CD14-positive monocyte (primary cell): ENCODE data around the gene DTNB. TPM values are rescaled to one million over a fixed set of nuclear protein-coding genes. Genes with fewer than 3 reads are reported as not detected.

Source experiments
- DNase-seq, 3 donors: peaks; one replicate each; pipeline ENCODE4 v3.0.0-alpha.2; 2011 to 2022
- H2AFZ ChIP-seq: 2 replicates; pipeline ENCODE4 v1.6.0; 2012; ENCODE audit warnings: mild to moderate bottlenecking, low read depth, low read length, inconsistent platforms; ENCODE audit not compliant: insufficient read depth, poor library complexity, severe bottlenecking
- H3K27ac ChIP-seq, 2 donors: 1 replicate in 1 of 2; 2 replicates in 1 of 2; pipeline ENCODE4 v1.5.1; 2012 to 2013; ENCODE audit warnings: low read length in 2 of 2, control low read depth in 1 of 2, inconsistent platforms in 1 of 2, low read depth in 1 of 2, mild to moderate bottlenecking in 1 of 2
- H3K27me3 ChIP-seq, 2 donors: one replicate each; pipeline versions ENCODE4 v1.6.0 to v1.6.1; 2011 to 2013; ENCODE audit warnings: low read length in 2 of 2; ENCODE audit not compliant: control insufficient read depth in 2 of 2, insufficient read depth in 2 of 2
- H3K36me3 ChIP-seq, 2 donors: replicated peaks in 1 of 2; 1 replicate in 1 of 2; 2 replicates in 1 of 2; pipeline versions ENCODE4 v1.5.1 to v1.6.1; 2012 to 2013; ENCODE audit warnings: low read length in 2 of 2, control low read depth in 1 of 2, inconsistent platforms in 1 of 2, mild to moderate bottlenecking in 1 of 2; ENCODE audit not compliant: insufficient read depth in 2 of 2, control insufficient read depth in 1 of 2
- H3K4me1 ChIP-seq, 2 donors: 1 replicate in 1 of 2; 2 replicates in 1 of 2; pipeline versions ENCODE4 v1.5.1 to v1.6.1; 2012 to 2013; ENCODE audit warnings: low read length in 2 of 2, control low read depth in 1 of 2, inconsistent platforms in 1 of 2, mild to moderate bottlenecking in 1 of 2, moderate library complexity in 1 of 2; ENCODE audit not compliant: insufficient read depth in 2 of 2, control insufficient read depth in 1 of 2
- H3K4me2 ChIP-seq: replicated peaks from 2 replicates; pipeline ENCODE3; 2012; ENCODE audit warnings: low read length, moderate library complexity, mild to moderate bottlenecking; ENCODE audit not compliant: poor library complexity, severe bottlenecking; ENCODE audit errors: extremely low read depth
- H3K4me3 ChIP-seq, 3 experiments: fragments of 200-600 bp in 1 of 3; sonication (generic) in 1 of 3; replicated peaks in 1 of 3; 1 replicate in 2 of 3; 2 replicates in 1 of 3; pipeline ENCODE4 v1.5.1; 2011 to 2013; ENCODE audit warnings: low read length in 3 of 3, mild to moderate bottlenecking in 3 of 3, control low read depth in 2 of 3, low read depth in 2 of 3, inconsistent platforms in 1 of 3, moderate library complexity in 1 of 3
- H3K79me2 ChIP-seq: 2 replicates; pipeline ENCODE4 v1.6.0; 2012; ENCODE audit warnings: mild to moderate bottlenecking, control low read depth, inconsistent platforms, low read length, moderate library complexity; ENCODE audit not compliant: insufficient read depth
- H3K9ac ChIP-seq: 2 replicates; pipeline ENCODE4 v1.6.0; 2017; ENCODE audit warnings: low read length, mild to moderate bottlenecking; ENCODE audit not compliant: insufficient read depth, poor library complexity, severe bottlenecking
- H3K9me3 ChIP-seq, 2 donors: replicated peaks in 1 of 2; 1 replicate in 1 of 2; 2 replicates in 1 of 2; pipeline versions ENCODE4 v1.5.1 to v1.6.1; 2012 to 2013; ENCODE audit warnings: low read length in 2 of 2, control low read depth in 1 of 2; ENCODE audit not compliant: control insufficient read depth in 1 of 2, insufficient read depth in 1 of 2
- H4K20me1 ChIP-seq: 2 replicates; pipeline ENCODE4 v1.6.0; 2012; ENCODE audit warnings: mild to moderate bottlenecking, low read length, control low read depth, moderate library complexity; ENCODE audit not compliant: insufficient read depth
- H3K27ac Mint-ChIP-seq, 7 donors: one replicate each; pipeline ENCODE4 v1.8.0; 2020; ENCODE audit warnings: mild to moderate bottlenecking in 7 of 7, mixed read lengths in 7 of 7, moderate library complexity in 6 of 7, inconsistent platforms in 2 of 7
- H3K27me3 Mint-ChIP-seq, 3 donors: one replicate each; pipeline ENCODE4 v1.8.0; 2021 to 2022; ENCODE audit warnings: low read depth in 3 of 3, mild to moderate bottlenecking in 3 of 3, mixed read lengths in 3 of 3, moderate library complexity in 3 of 3, inconsistent platforms in 1 of 3
- H3K36me3 Mint-ChIP-seq, 2 donors: one replicate each; pipeline ENCODE4 v1.8.0; 2020; ENCODE audit warnings: mixed read lengths in 2 of 2, inconsistent platforms in 1 of 2, mild to moderate bottlenecking in 1 of 2
- H3K4me1 Mint-ChIP-seq: one replicate; pipeline ENCODE4 v1.8.0; 2020; ENCODE audit warnings: mild to moderate bottlenecking, mixed read lengths
- H3K4me3 Mint-ChIP-seq, 2 donors: one replicate each; pipeline ENCODE4 v1.8.0; 2020; ENCODE audit warnings: mild to moderate bottlenecking in 2 of 2, mixed read lengths in 2 of 2, moderate library complexity in 1 of 2
- H3K9me3 Mint-ChIP-seq, 7 donors: one replicate each; pipeline ENCODE4 v1.8.0; 2020 to 2022; ENCODE audit warnings: mixed read lengths in 7 of 7, mild to moderate bottlenecking in 6 of 7, moderate library complexity in 6 of 7, inconsistent platforms in 2 of 7
- CTCF ChIP-seq: fragments of 200-600 bp; IDR thresholded peaks from one replicate; pipeline ENCODE4 v1.8.0; 2022; ENCODE audit warnings: antibody characterized with exemption, mild to moderate bottlenecking
- WGBS: methylation state at CpG from one replicate; pipeline ENCODE4 v1.1.5; 2013; ENCODE audit warnings: missing lambda C conversion rate; ENCODE audit not compliant: insufficient coverage; 5-methylcytosine and 5-hydroxymethylcytosine counted together
- intact Hi-C, 2 donors: fragments of 100-400 bp; cut with micrococcal nuclease; formaldehyde crosslinking; loops; one replicate each; pipeline versions ENCODE4 v1.15.0 to v1.15.1; 2023
- polyA plus RNA-seq, 3 donors: library from polyadenylated mRNA; depleted of rRNA in 1 of 3; unstranded in 2 of 3; stranded (reverse) in 1 of 3; fragments of 300-500 nt in 2 of 3; fragments of >200 nt in 1 of 3; fragmentation: Illumina TruSeq in 2 of 3; gene quantifications; 1 replicate in 2 of 3; 2 replicates in 1 of 3; pipeline ENCODE4 v1.2.3, GENCODE V29; 2012 to 2021

Gene DTNB
- polyA plus RNA-seq, 3 donors = 3.0 to 4.2 (median 3.3) TPM

GRCh38 chr2:25570161-25570845 lies 103.1 kb downstream of the DTNB start:
- peaks cover 17% of the 10 kb centered on the region for H3K4me1 Mint-ChIP-seq
- Histone ChIP-seq H3K4me2 (no peak overlapping the region), H3K9ac (no peak overlapping the region), H3K79me2 (no peaks in the 10 kb centered on the region), H3K4me3 (no peak overlapping the region), H4K20me1 (no peaks in the 10 kb centered on the region), H3K4me1 (peaks cover 18 to 19% of the 10 kb centered on the region in 2 donors), H3K36me3 (no peaks in the 10 kb centered on the region), H2AFZ (no peak overlapping the region), H3K27me3 (no peaks in the 10 kb centered on the region), H3K27ac (no peak overlapping the region), H3K9me3 (no peaks in the 10 kb centered on the region)
- intact Hi-C loops = no loop called here
- H3K27me3 Mint-ChIP-seq = peaks cover 0 to 1% (median 0%) of the 10 kb centered on the region in 3 donors
- 100% methylated on average over 1 of the region's 3 CpGs for WGBS
- H3K9me3 Mint-ChIP-seq = no peaks in the 10 kb centered on the region
- no peak for DNase-seq
- TF ChIP-seq CTCF = no peak
- H3K36me3 Mint-ChIP-seq = peaks cover 4 to 6% of the 10 kb centered on the region in 2 donors
- H3K4me3 Mint-ChIP-seq = no peak overlapping the region
- H3K27ac Mint-ChIP-seq = peak overlapping the region in 1 of 7 donors; percentile 12

GRCh38 chr2:25567406-25567805 lies 106.0 kb downstream of the DTNB start:
- Histone ChIP-seq H3K9ac (no peak overlapping the region), H4K20me1 (no peaks in the 10 kb centered on the region), H2AFZ (no peak overlapping the region), H3K4me1 (peaks cover 18 to 19% of the 10 kb centered on the region in 2 donors), H3K27ac (peak overlapping the region in 1 of 2 donors; percentile 78), H3K27me3 (no peaks in the 10 kb centered on the region), H3K79me2 (no peaks in the 10 kb centered on the region), H3K4me2 (peak overlapping the region; percentile 31), H3K36me3 (no peaks in the 10 kb centered on the region), H3K9me3 (no peaks in the 10 kb centered on the region), H3K4me3 (peak overlapping the region in 1 of 3 experiments; percentile 31)
- peak; percentile 78 for TF ChIP-seq CTCF
- no CpG with 5 or more reads among the region's 1 CpG for whole genome bisulfite sequencing
- H3K27ac Mint-ChIP-seq = peak overlapping the region; percentile 87 to 95 (median 92)
- no peaks in the 10 kb centered on the region for H3K36me3 Mint-ChIP-seq
- H3K4me1 Mint-ChIP-seq = peaks cover 13% of the 10 kb centered on the region
- peak; percentile 58 to 78 (median 67) for DNase-seq
- peaks cover 0 to 1% (median 0%) of the 10 kb centered on the region in 3 donors for H3K27me3 Mint-ChIP-seq
- no peaks in the 10 kb centered on the region for H3K9me3 Mint-ChIP-seq
- H3K4me3 Mint-ChIP-seq = no peak overlapping the region
- intact Hi-C loops = loop anchor here (5.0 to 10.0 kb wide), 2 partner anchors 83 to 205 kb away; no protein-coding TSS in a partner anchor
